ENCODE results near the gene PTPRM. TPM values are rescaled to one million over a fixed set of nuclear protein-coding genes. Genes with fewer than 3 reads are reported as not detected.

The PTPRM gene
- total RNA-seq, 1 donor from 2014 or later: 42.1 TPM

DNA sequence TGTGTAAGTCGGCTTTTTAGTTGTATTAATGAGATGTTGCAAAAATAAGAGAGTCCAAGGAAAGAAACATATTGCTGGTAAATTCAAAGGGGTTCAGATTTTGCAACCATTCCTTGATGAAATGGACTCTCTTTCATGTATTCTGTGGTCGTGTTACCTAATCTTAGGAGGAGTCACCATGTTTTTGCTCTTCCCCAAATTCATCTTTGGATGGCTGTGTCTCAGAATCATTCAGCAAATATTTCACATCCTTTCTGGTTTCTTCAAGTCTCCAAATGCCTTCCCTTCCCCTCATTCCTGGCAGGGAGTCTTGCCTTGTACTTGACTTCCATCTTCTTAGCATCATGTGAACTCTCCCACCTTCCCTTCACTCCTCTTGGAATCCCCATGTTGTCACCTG is 66.1 kb downstream of the PTPRM start:
- no peaks in the 10 kb centered on the region for H3K36me3 ChIP-seq (ENCODE audit: control insufficient read depth, insufficient read depth, low read length)
- no peak for FAIRE-seq
- H3K27me3 ChIP-seq (ENCODE audit: control insufficient read depth, insufficient read depth, low read length): no peaks in the 10 kb centered on the region
- TF ChIP-seq, protein P1, sequence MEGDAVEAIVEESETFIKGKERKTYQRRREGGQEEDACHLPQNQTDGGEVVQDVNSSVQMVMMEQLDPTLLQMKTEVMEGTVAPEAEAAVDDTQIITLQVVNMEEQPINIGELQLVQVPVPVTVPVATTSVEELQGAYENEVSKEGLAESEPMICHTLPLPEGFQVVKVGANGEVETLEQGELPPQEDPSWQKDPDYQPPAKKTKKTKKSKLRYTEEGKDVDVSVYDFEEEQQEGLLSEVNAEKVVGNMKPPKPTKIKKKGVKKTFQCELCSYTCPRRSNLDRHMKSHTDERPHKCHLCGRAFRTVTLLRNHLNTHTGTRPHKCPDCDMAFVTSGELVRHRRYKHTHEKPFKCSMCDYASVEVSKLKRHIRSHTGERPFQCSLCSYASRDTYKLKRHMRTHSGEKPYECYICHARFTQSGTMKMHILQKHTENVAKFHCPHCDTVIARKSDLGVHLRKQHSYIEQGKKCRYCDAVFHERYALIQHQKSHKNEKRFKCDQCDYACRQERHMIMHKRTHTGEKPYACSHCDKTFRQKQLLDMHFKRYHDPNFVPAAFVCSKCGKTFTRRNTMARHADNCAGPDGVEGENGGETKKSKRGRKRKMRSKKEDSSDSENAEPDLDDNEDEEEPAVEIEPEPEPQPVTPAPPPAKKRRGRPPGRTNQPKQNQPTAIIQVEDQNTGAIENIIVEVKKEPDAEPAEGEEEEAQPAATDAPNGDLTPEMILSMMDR (IDR thresholded peaks at IDR 0.05; ENCODE audit: insufficient read depth, low read length, severe bottlenecking): no peak
- DNase-seq (ENCODE audit: low read depth): no peak
- no peak overlapping the region for H3K4me3 ChIP-seq (ENCODE audit: low read depth, low read length)

DNA sequence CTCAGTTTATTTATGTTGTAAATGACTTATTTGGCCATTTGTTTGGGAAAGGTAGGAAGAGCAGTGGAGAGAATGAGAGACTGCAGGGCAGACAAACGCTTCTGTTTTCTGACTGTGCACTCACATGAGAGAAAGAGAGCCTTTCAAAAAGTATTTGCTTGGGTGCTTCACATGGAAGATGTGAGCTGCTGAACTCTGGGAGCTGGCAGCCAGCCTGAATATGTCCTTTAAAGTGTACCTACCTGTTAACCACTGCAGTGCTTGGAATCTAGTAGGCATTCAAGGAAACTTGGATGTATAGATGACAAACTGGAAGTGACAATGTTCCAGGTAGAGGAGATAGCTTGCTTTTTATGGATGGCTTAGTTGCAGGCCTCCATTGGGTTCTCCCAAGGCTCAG is 68.8 kb downstream of the PTPRM start:
- H3K4me3 ChIP-seq (ENCODE audit: low read depth, low read length): no peak overlapping the region
- no peak for FAIRE-seq
- no peak for DNase-seq (ENCODE audit: low read depth)
- no peaks in the 10 kb centered on the region for H3K27me3 ChIP-seq (ENCODE audit: control insufficient read depth, insufficient read depth, low read length)
- TF ChIP-seq, protein P1 (IDR thresholded peaks at IDR 0.05; ENCODE audit: insufficient read depth, low read length, severe bottlenecking): no peak
- no peaks in the 10 kb centered on the region for H3K36me3 ChIP-seq (ENCODE audit: control insufficient read depth, insufficient read depth, low read length)

DNA sequence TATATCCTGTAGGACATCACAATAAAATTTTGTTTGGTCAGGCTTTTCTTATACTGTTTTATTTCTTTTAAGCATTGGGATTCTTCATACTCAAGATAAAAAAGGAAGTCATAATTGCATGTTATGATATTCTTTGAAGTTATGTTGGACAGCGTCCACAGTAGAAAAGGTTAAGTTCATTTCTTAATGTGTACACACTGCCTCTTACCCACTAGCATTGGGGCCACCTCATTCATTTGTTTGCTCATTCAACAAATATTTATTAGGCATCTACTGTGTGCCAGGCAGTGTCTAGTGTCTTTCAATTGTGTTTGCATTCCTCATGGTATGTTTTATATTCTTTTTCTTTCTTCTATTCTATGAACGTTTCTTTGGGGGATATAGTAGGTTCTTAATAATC is 70.2 kb downstream of the PTPRM start:
- H3K4me3 ChIP-seq (ENCODE audit: low read depth, low read length): no peak overlapping the region
- DNase-seq (ENCODE audit: low read depth) (peak; percentile 40), FAIRE-seq (no peak)
- H3K36me3 ChIP-seq (ENCODE audit: control insufficient read depth, insufficient read depth, low read length): no peaks in the 10 kb centered on the region
- TF ChIP-seq, protein P1 (IDR thresholded peaks at IDR 0.05; ENCODE audit: insufficient read depth, low read length, severe bottlenecking): no peak
- H3K27me3 ChIP-seq (ENCODE audit: control insufficient read depth, insufficient read depth, low read length): no peaks in the 10 kb centered on the region

DNA sequence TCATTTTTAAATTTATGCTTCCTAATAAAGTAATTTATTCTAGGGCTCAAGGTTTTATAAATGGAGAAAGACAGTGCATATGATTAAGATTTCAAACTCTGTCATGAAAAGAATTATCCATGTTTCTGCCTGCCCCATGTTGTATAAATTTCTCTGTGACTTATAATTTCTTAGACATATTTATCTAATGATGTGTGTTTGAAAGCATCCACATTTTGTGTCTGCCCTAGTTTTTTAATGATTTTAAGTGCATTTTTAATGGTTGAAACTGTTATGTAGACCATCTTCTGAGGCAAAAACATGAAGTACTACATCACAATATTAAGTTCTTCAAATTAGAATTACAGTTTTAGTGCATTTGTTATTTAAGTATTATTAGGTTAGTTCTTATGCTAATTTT is 71.2 kb downstream of the PTPRM start:
- Histone ChIP-seq H3K36me3 (ENCODE audit: control insufficient read depth, insufficient read depth, low read length) (no peaks in the 10 kb centered on the region), H3K4me3 (ENCODE audit: low read depth, low read length) (no peak overlapping the region), H3K27me3 (ENCODE audit: control insufficient read depth, insufficient read depth, low read length) (no peaks in the 10 kb centered on the region)
- DNase-seq (ENCODE audit: low read depth) (no peak), FAIRE-seq (no peak)
- TF ChIP-seq, protein P1 (IDR thresholded peaks at IDR 0.05; ENCODE audit: insufficient read depth, low read length, severe bottlenecking): no peak

DNA sequence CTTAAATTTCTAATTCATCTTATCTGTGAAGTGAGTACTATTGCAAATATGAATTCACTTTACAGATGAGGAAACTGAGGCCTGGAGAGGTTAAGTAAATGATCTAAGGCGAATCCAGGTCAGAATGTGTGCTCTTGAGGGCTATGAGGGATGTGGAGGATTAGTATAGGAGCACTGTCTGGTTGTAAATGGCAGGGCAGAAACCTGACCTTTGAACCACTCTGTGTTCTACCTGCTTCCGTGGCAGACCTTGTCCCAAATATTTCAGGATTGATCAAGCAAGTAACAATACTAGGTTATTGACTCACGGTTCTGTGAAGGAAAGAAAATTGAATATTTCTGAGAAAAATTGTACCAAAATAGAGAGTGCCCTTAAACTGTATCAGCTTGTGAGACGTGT is 74.7 kb downstream of the PTPRM start:
- Histone ChIP-seq H3K36me3 (ENCODE audit: control insufficient read depth, insufficient read depth, low read length) (no peaks in the 10 kb centered on the region), H3K4me3 (ENCODE audit: low read depth, low read length) (no peak overlapping the region), H3K27me3 (ENCODE audit: control insufficient read depth, insufficient read depth, low read length) (no peaks in the 10 kb centered on the region)
- no peak for DNase-seq (ENCODE audit: low read depth)
- TF ChIP-seq, protein P1 (IDR thresholded peaks at IDR 0.05; ENCODE audit: insufficient read depth, low read length, severe bottlenecking): no peak
- FAIRE-seq: no peak

DNA sequence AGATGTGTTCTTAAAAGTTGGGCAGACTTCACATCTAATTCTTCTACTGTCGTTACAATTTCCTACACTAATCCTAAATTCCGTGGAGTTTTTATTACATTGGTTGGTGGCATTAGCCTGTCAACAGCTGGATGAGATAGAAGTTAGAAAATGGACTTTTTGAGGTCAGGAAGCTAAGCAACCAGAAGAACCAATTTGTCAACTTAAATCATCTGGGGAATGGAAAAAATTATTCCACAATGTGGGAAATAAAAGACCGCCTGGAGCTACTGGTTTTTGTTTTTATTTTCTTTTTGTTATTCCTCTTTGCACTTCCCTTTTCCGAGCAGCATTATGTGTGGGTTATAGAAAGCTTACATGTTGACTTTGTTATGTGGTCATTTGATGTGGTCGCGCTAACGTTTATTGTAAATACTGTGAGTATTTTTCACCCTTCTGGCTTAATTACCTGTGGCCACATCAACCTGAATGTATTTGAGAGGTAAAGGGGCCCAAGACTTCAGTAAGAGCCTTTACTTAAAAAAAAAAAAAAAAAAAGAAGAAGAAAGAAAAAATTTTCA is 75.3 kb downstream of the PTPRM start:
- no peak overlapping the region for H3K4me3 ChIP-seq (ENCODE audit: low read depth, low read length)
- TF ChIP-seq, protein P1 (IDR thresholded peaks at IDR 0.05; ENCODE audit: insufficient read depth, low read length, severe bottlenecking): no peak
- DNase-seq (ENCODE audit: low read depth) (no peak), FAIRE-seq (no peak)
- H3K36me3 ChIP-seq (ENCODE audit: control insufficient read depth, insufficient read depth, low read length): no peaks in the 10 kb centered on the region
- H3K27me3 ChIP-seq (ENCODE audit: control insufficient read depth, insufficient read depth, low read length): no peaks in the 10 kb centered on the region

Measured in bronchial epithelial cell (primary cell).